ENCODE results near the gene NAA16.

The NAA16 gene

GRCh38 chr13:41389580-41389979 is 78.5 kb downstream of the NAA16 start:
- peaks cover 0 to 2% (median 0%) of the 10 kb centered on the region in 5 experiments for H3K9me3 ChIP-seq (ENCODE audit: control extremely low read depth in 1 of 5, control insufficient read depth in 4 of 5, insufficient read depth in 2 of 5, low read depth in 1 of 5, low read length in 4 of 5)
- CTCF ChIA-PET = interaction anchor here (0.8 to 1.4 kb wide), 2 partner anchors 10 to 21 kb away, joined by 3 read pairs; no protein-coding TSS in a partner anchor
- H3K4me1 ChIP-seq (ENCODE audit: control extremely low read depth in 1 of 4, control insufficient read depth in 4 of 4, insufficient read depth in 4 of 4, low read length in 3 of 4) = peaks cover 0 to 13% (median 6%) of the 10 kb centered on the region in 4 experiments
- DNase-seq = peak in 2 of 3 donors; percentile 54 to 57
- no peak overlapping the region for H3K27ac ChIP-seq (ENCODE audit: insufficient read depth in 1 of 2, low read depth in 1 of 2, low read length in 2 of 2, poor library complexity in 1 of 2, severe bottlenecking in 2 of 2)
- WGBS (ENCODE audit: insufficient coverage) = 0% methylated on average over 1 of the region's 1 CpG
- no peaks in the 10 kb centered on the region for H3K27me3 ChIP-seq (replicated peaks in 2 of 5; ENCODE audit: control insufficient read depth in 4 of 5, insufficient read depth in 5 of 5, low read length in 4 of 5)
- no peak overlapping the region for H3K4me3 ChIP-seq (ENCODE audit: control insufficient read depth in 1 of 7, extremely low read depth in 1 of 7, insufficient read depth in 4 of 7, low read depth in 2 of 7, low read length in 6 of 7)
- POLR2A ChIA-PET = no interaction called here
- no peaks in the 10 kb centered on the region for H3K36me3 ChIP-seq (ENCODE audit: control insufficient read depth in 4 of 4, insufficient read depth in 4 of 4, low read length in 3 of 4)

- Histone ChIP-seq H3K9me3 (ENCODE audit: control extremely low read depth in 1 of 5, control insufficient read depth in 4 of 5, insufficient read depth in 2 of 5, low read depth in 1 of 5, low read length in 4 of 5) (peaks cover 0 to 2% (median 0%) of the 10 kb centered on the region in 5 experiments), H3K27me3 (replicated peaks in 2 of 5; ENCODE audit: control insufficient read depth in 4 of 5, insufficient read depth in 5 of 5, low read length in 4 of 5) (no peaks in the 10 kb centered on the region), H3K36me3 (ENCODE audit: control insufficient read depth in 4 of 4, insufficient read depth in 4 of 4, low read length in 3 of 4) (no peaks in the 10 kb centered on the region), H3K27ac (ENCODE audit: insufficient read depth in 1 of 2, low read depth in 1 of 2, low read length in 2 of 2, poor library complexity in 1 of 2, severe bottlenecking in 2 of 2) (no peak overlapping the region), H3K4me1 (ENCODE audit: control extremely low read depth in 1 of 4, control insufficient read depth in 4 of 4, insufficient read depth in 4 of 4, low read length in 3 of 4) (peaks cover 0 to 11% (median 6%) of the 10 kb centered on the region in 4 experiments), H3K4me3 (ENCODE audit: control insufficient read depth in 1 of 7, extremely low read depth in 1 of 7, insufficient read depth in 4 of 7, low read depth in 2 of 7, low read length in 6 of 7) (no peak overlapping the region)
- no peak for DNase-seq
- POLR2A ChIA-PET = no interaction called here
- CTCF ChIA-PET = no interaction called here
- no CpG with 5 or more reads among the region's 1 CpG for WGBS (ENCODE audit: insufficient coverage)
Observed at GRCh38 chr13:41394166-41394565, 83.1 kb downstream of the NAA16 start.

GRCh38 chr13:41398494-41399170 is 87.6 kb downstream of the NAA16 start:
- no peaks in the 10 kb centered on the region for H3K4me1 ChIP-seq (ENCODE audit: control extremely low read depth in 1 of 4, control insufficient read depth in 4 of 4, insufficient read depth in 4 of 4, low read length in 3 of 4)
- no peak overlapping the region for H3K4me3 ChIP-seq (ENCODE audit: control insufficient read depth in 1 of 7, extremely low read depth in 1 of 7, insufficient read depth in 4 of 7, low read depth in 2 of 7, low read length in 6 of 7)
- peaks cover 0 to 2% (median 0%) of the 10 kb centered on the region in 5 experiments for H3K9me3 ChIP-seq (ENCODE audit: control extremely low read depth in 1 of 5, control insufficient read depth in 4 of 5, insufficient read depth in 2 of 5, low read depth in 1 of 5, low read length in 4 of 5)
- no peaks in the 10 kb centered on the region for H3K36me3 ChIP-seq (ENCODE audit: control insufficient read depth in 4 of 4, insufficient read depth in 4 of 4, low read length in 3 of 4)
- CTCF ChIA-PET = interaction anchor here (1.0 to 1.6 kb wide), 3 partner anchors 8 to 85 kb away, joined by 3 to 4 read pairs (median 3); no protein-coding TSS in a partner anchor
- H3K27ac ChIP-seq (ENCODE audit: insufficient read depth in 1 of 2, low read depth in 1 of 2, low read length in 2 of 2, poor library complexity in 1 of 2, severe bottlenecking in 2 of 2) = no peak overlapping the region
- peak in 2 of 3 donors; percentile 46 to 64 for DNase-seq
- no peaks in the 10 kb centered on the region for H3K27me3 ChIP-seq (replicated peaks in 2 of 5; ENCODE audit: control insufficient read depth in 4 of 5, insufficient read depth in 5 of 5, low read length in 4 of 5)
- WGBS (ENCODE audit: insufficient coverage) = 92% methylated on average over 5 of the region's 7 CpGs
- POLR2A ChIA-PET = no interaction called here

- POLR2A ChIA-PET = no interaction called here
Observed at GRCh38 chr13:41401366-41401765, 90.3 kb downstream of the NAA16 start.

GRCh38 chr13:41402691-41403511 is 91.8 kb downstream of the NAA16 start:
- WGBS (ENCODE audit: insufficient coverage) = 96% methylated on average over 14 of the region's 14 CpGs
- ChIA-PET CTCF (no interaction called here), POLR2A (no interaction called here)
- H3K4me3 ChIP-seq (ENCODE audit: control insufficient read depth in 1 of 7, extremely low read depth in 1 of 7, insufficient read depth in 4 of 7, low read depth in 2 of 7, low read length in 6 of 7) = no peak overlapping the region
- no peak overlapping the region for H3K27ac ChIP-seq (ENCODE audit: insufficient read depth in 1 of 2, low read depth in 1 of 2, low read length in 2 of 2, poor library complexity in 1 of 2, severe bottlenecking in 2 of 2)
- H3K9me3 ChIP-seq (ENCODE audit: control extremely low read depth in 1 of 5, control insufficient read depth in 4 of 5, insufficient read depth in 2 of 5, low read depth in 1 of 5, low read length in 4 of 5) = no peaks in the 10 kb centered on the region
- DNase-seq = peak in 1 of 3 donors; percentile 47
- H3K4me1 ChIP-seq (ENCODE audit: control extremely low read depth in 1 of 4, control insufficient read depth in 4 of 4, insufficient read depth in 4 of 4, low read length in 3 of 4) = no peaks in the 10 kb centered on the region
- no peaks in the 10 kb centered on the region for H3K36me3 ChIP-seq (ENCODE audit: control insufficient read depth in 4 of 4, insufficient read depth in 4 of 4, low read length in 3 of 4)
- H3K27me3 ChIP-seq (replicated peaks in 2 of 5; ENCODE audit: control insufficient read depth in 4 of 5, insufficient read depth in 5 of 5, low read length in 4 of 5) = no peaks in the 10 kb centered on the region

More at GRCh38 chr13:41401366-41401765, 90.3 kb downstream of the NAA16 start:
- H3K36me3 ChIP-seq (ENCODE audit: control insufficient read depth in 4 of 4, insufficient read depth in 4 of 4, low read length in 3 of 4) = no peaks in the 10 kb centered on the region
- no CpG with 5 or more reads among the region's 4 CpGs for WGBS (ENCODE audit: insufficient coverage)
- DNase-seq = peak in 2 of 3 donors; percentile 30 to 52
- H3K4me1 ChIP-seq (ENCODE audit: control extremely low read depth in 1 of 4, control insufficient read depth in 4 of 4, insufficient read depth in 4 of 4, low read length in 3 of 4) = no peaks in the 10 kb centered on the region
- CTCF ChIA-PET = no interaction called here
- H3K4me3 ChIP-seq (ENCODE audit: control insufficient read depth in 1 of 7, extremely low read depth in 1 of 7, insufficient read depth in 4 of 7, low read depth in 2 of 7, low read length in 6 of 7) = no peak overlapping the region
- H3K27ac ChIP-seq (ENCODE audit: insufficient read depth in 1 of 2, low read depth in 1 of 2, low read length in 2 of 2, poor library complexity in 1 of 2, severe bottlenecking in 2 of 2) = no peak overlapping the region
- H3K27me3 ChIP-seq (replicated peaks in 2 of 5; ENCODE audit: control insufficient read depth in 4 of 5, insufficient read depth in 5 of 5, low read length in 4 of 5) = no peaks in the 10 kb centered on the region
- H3K9me3 ChIP-seq (ENCODE audit: control extremely low read depth in 1 of 5, control insufficient read depth in 4 of 5, insufficient read depth in 2 of 5, low read depth in 1 of 5, low read length in 4 of 5) = no peaks in the 10 kb centered on the region

- WGBS (ENCODE audit: insufficient coverage) = 100% methylated on average over 1 of the region's 4 CpGs
- H3K4me3 ChIP-seq (ENCODE audit: control insufficient read depth in 1 of 7, extremely low read depth in 1 of 7, insufficient read depth in 4 of 7, low read depth in 2 of 7, low read length in 6 of 7) = no peak overlapping the region
- H3K27me3 ChIP-seq (replicated peaks in 2 of 5; ENCODE audit: control insufficient read depth in 4 of 5, insufficient read depth in 5 of 5, low read length in 4 of 5) = no peaks in the 10 kb centered on the region
- ChIA-PET POLR2A (no interaction called here), CTCF (no interaction called here)
- H3K4me1 ChIP-seq (ENCODE audit: control extremely low read depth in 1 of 4, control insufficient read depth in 4 of 4, insufficient read depth in 4 of 4, low read length in 3 of 4) = no peaks in the 10 kb centered on the region
- no peaks in the 10 kb centered on the region for H3K9me3 ChIP-seq (ENCODE audit: control extremely low read depth in 1 of 5, control insufficient read depth in 4 of 5, insufficient read depth in 2 of 5, low read depth in 1 of 5, low read length in 4 of 5)
- H3K36me3 ChIP-seq (ENCODE audit: control insufficient read depth in 4 of 4, insufficient read depth in 4 of 4, low read length in 3 of 4) = no peaks in the 10 kb centered on the region
- no peak for DNase-seq
- no peak overlapping the region for H3K27ac ChIP-seq (ENCODE audit: insufficient read depth in 1 of 2, low read depth in 1 of 2, low read length in 2 of 2, poor library complexity in 1 of 2, severe bottlenecking in 2 of 2)
Observed at GRCh38 chr13:41403983-41404382, 92.9 kb downstream of the NAA16 start.

GRCh38 chr13:41405367-41405766 is 94.3 kb downstream of the NAA16 start:
- no peak for DNase-seq
- POLR2A ChIA-PET = interaction anchor here (0.8 kb wide), 1 partner anchor 15 kb away, joined by 3 read pairs; no protein-coding TSS in a partner anchor
- Histone ChIP-seq H3K9me3 (ENCODE audit: control extremely low read depth in 1 of 5, control insufficient read depth in 4 of 5, insufficient read depth in 2 of 5, low read depth in 1 of 5, low read length in 4 of 5) (no peaks in the 10 kb centered on the region), H3K27me3 (replicated peaks in 2 of 5; ENCODE audit: control insufficient read depth in 4 of 5, insufficient read depth in 5 of 5, low read length in 4 of 5) (no peaks in the 10 kb centered on the region), H3K36me3 (ENCODE audit: control insufficient read depth in 4 of 4, insufficient read depth in 4 of 4, low read length in 3 of 4) (no peaks in the 10 kb centered on the region), H3K4me1 (ENCODE audit: control extremely low read depth in 1 of 4, control insufficient read depth in 4 of 4, insufficient read depth in 4 of 4, low read length in 3 of 4) (no peaks in the 10 kb centered on the region), H3K27ac (ENCODE audit: insufficient read depth in 1 of 2, low read depth in 1 of 2, low read length in 2 of 2, poor library complexity in 1 of 2, severe bottlenecking in 2 of 2) (no peak overlapping the region), H3K4me3 (ENCODE audit: control insufficient read depth in 1 of 7, extremely low read depth in 1 of 7, insufficient read depth in 4 of 7, low read depth in 2 of 7, low read length in 6 of 7) (no peak overlapping the region)
- WGBS (ENCODE audit: insufficient coverage) = 83% methylated on average over 1 of the region's 2 CpGs
- CTCF ChIA-PET = interaction anchor here (0.8 kb wide), 1 partner anchor 20 kb away, joined by 4 read pairs; no protein-coding TSS in a partner anchor

All from common myeloid progenitor, CD34-positive (primary cell).